ENCODE results near the gene PLEKHM2.
A peak's percentile ranks its signal among the peaks of the same experiment; 100 is the strongest.
"Not testable (repeated sequence)": the region's sequence is repeated elsewhere in the genome, so short reads cannot be mapped to it uniquely, and the experiment has no call there.

The PLEKHM2 gene

GRCh38 chr1:15676688-15677661, 7.1 kb upstream of the PLEKHM2 start:
- DNase-seq (ENCODE audit: low spot score), result no peak

- no peak for DNase-seq (ENCODE audit: low spot score)
Measured at GRCh38 chr1:15678578-15678977, 5.5 kb upstream of the PLEKHM2 start.

DNA sequence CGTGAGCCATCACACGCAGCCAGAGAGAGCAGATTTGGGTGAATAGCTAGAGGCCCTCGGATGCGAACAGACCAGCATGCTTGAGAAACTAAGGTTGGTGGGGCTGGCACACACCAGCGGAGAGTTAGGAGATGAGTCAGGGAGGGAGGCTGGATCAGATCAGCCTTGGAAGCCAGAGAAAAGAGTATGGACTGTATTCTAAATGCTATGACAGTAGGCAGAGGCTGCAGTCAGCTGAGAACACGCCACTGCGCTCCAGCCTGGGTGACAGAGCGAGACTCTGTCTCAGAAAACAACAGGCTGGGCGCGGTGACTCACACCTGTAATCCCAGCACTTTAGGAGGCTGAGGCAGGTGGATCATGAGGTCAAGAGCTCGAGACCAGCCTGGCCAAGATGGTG, 4.0 kb upstream of the PLEKHM2 start:
- no peak for DNase-seq (ENCODE audit: low spot score)

DNA sequence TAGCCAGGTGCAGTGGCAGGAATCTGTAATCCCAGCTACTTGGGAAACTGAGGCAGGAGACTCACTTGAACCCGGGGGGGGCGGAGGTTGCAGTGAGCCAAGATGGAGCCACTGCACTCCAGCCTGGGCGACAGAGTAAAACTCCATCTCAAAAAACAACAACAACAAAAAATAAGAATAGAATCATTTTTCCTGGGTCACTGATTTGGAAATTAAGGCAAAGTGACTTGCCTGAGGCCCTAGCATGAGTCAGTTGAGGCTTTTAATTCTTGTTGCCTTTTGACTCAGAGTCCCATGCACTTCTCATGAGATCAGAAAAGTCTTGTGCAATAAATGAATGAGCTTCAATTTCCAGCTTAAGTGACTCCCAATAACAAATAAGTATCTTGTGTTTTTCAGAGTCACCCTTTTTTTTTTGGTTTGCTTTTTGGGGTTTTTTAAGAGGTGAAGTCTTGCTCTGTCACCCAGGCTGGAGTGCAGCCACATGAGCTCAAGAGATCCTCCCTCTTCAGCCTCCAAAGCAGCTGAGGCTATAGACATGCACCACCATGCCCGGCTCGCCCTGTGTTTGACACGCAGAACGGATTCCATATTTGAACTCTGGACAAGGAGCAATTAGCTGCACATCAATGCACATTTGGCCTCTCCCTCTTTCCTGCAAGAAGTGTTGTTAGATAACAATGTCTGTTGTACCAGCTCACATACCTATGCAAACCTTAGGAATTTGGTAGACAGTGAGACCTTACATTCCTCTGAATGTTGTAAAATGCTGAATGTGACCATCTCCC, 3.4 kb upstream of the PLEKHM2 start:
- no peak for DNase-seq (ENCODE audit: low spot score)

DNA sequence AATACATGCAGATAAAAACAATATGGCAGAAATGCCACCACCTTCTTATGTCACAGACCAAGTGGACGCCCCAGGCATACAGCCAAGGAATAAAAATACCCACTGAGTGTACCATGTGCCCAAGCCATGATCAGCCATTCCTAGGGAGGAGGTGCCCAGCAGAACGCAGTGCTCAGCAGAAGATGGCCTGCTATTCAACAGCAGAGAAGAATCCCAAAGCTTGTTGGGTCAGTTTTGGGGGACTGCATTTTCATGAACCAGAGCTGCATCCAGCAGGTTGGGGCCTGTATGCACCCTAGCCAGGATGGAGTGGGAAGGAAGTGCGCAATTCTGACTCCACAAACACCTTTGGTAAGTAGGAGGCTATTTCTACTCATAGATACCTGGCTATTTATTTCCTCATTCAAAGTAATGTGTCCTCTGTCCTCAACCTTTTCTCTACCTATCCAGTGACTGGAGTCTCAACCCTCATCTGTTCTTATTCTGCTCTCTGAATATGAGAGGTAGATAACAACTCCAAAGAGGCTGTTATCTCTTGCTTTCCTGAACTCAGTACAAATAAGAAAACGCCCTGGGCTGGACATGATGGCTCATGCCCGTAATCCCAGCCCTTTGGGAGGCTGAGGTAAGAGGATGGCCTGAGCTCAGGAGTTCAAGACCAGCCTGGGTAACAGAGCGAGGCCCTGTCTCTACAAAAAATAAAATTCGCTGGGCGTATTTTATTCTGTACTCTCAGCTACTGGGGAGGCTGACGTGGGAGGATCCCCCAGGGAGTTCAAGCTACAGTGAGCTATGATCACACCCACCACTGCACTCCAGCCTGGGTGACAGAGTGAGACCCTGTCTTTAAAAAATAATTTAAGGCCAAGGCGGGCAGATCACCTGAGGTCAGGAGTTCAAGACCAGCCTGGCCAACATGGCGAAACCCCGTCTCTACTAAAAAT, 2.5 kb upstream of the PLEKHM2 start:
- no peak for DNase-seq (ENCODE audit: low spot score)

DNA sequence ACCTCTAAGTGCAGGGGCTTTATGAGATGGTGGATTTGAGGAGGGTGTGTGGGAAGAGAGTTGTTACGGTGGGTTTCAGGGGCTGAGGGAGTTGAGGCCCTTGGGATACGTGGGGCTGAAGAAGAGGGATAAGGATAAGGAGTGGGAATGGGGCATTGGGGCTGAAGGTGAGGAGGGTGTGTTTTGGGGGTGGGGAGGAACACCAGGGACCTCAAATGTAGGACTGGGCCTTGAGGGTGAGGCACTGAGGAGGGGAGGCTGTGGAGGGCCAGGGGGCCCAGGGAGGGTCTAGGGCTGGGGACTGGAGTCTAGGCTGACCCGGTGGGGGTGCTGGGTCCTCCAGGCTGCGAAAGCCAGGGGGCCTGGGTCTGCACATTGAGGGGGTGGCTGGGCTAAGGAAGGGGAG, 1.2 kb upstream of the PLEKHM2 start:
- no peak for DNase-seq (ENCODE audit: low spot score)

- DNase-seq (ENCODE audit: low spot score), result no peak
Measured at GRCh38 chr1:15683345-15684039, 628 bp upstream of the PLEKHM2 start.

DNA sequence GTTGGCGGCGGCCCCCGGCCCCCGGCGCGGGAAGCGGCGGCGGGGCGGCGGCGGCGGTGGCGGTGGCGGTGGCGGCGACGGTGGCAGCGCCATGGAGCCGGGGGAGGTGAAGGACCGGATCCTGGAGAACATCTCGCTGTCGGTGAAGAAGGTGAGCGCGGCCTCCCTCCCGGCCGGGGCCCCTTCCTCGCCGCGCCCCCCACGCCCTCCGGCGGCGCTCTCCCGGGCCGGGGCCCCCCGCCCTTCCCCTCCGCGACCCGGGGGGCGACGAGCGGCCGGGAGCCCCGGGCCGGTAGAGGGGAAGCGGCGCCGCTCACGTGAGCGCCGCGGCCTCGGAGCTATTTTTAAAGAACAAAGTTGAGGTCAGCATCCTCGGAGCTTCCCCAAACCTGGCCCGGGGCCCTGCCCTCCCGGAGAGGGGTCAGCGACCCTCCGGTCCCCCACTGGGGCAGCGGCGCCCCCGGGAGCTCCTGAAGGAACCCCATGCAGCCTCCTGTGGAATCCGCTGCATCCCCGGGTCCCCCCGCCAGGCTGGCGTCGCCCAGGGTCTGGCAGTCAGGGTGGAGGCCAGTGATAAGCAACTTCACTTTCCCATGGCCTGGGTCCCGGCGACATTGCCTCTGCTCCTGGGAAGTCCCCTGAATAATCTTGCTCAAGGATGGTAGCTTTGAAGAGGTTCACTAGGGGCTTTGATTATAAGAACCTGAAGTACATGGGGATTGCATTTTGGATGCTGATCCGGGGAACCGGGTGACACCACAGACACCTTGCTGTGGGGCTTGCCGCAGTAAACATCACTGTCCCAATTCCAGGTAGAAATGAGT, 560 bp downstream of the PLEKHM2 start:
- peak; percentile 17 for DNase-seq (ENCODE audit: low spot score)

DNA sequence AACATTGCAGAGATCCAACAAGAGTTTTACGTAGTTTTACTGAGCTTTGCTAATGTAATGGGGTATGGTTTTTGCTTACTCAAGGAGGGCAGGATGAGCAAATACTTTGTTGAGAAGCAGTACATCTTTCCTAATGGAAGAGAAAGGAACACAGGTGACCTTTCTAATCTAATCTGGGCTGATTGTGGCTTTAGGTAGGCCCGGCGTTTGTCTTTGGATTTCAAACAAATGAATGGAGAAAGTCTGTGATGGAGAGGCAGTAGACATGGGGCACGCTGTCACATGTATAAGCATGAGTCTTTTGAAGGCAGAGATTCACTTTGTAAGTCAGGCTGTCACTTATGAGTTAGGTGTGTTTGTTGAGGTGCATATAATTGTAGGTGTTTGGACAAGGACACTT, 1.7 kb downstream of the PLEKHM2 start:
- no peak for DNase-seq (ENCODE audit: low spot score)

GRCh38 chr1:15687446-15687845, 3.3 kb downstream of the PLEKHM2 start:
- DNase-seq (ENCODE audit: low spot score), result no peak

DNA sequence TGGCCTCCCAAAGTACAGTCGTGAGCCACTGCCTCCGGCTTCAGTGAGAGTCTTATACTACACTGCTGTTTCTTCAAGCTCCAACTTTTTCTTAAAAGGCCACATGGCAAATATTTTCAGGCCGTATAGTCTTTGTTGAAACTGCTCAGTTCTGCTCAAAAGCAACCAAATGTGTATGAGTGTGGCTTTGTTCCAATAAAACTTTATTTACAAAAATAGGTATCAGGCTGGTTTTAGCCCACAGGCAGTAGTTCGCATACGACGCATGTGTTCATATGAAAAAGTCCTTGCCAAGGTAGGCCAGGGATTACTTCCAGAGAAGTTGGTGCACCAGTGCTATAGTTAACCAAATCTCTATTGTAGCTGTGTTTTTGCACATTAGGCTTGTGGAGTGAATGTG, 6.2 kb downstream of the PLEKHM2 start:
- DNase-seq (ENCODE audit: low spot score), result no peak

GRCh38 chr1:15691434-15692032, 7.4 kb downstream of the PLEKHM2 start:
- no peak for DNase-seq (ENCODE audit: low spot score)

DNA sequence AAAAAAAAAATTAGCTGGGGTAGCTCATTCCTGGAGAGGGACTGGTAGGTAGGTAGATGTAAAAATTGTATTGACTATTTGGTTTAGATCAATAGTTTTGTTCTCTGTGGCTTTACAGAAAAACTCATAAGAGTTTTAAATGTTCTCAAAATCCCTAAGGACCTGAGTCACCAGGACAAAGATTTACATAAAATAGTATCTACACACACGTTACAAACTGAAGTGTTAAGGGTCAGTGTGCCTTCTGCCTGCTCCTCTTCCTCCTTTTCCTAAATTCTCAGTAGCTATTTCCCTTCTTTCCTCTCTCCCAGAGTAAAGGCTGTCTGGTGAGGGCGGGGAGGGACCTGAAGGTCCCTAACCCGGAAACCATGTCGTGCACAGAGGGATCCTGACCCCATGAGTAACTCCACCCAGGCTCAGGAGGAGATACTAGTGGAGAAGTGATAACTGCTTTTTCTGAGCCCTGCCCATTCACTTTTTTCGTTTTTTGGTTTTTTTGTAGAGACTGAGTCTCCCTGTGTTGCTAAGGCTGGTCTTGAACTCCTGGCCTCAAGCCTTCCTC, 8.1 kb downstream of the PLEKHM2 start:
- no peak for DNase-seq (ENCODE audit: low spot score)

DNA sequence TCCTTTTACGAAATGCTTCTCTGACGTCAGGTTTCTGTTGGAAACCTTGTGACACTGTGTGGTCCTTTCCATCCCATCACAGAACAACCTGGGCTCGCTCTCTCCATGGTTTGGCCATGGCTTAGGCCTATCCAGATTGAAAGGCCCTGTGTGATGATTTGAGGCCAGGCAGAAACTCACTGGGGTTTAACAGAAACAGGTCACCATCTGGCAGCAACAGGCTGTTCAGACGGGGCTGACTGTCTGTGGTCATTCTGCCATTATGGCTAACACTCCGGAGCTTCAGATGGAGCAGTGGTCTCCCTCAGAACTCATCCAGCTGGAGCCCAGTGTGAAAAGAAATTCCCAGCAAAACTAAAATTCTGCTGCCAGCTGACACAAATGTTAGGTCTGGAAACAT, 9.3 kb downstream of the PLEKHM2 start:
- no peak for DNase-seq (ENCODE audit: low spot score)

GRCh38 chr1:15696956-15697521, 12.9 kb downstream of the PLEKHM2 start:
- no peak for DNase-seq (ENCODE audit: low spot score)

DNA sequence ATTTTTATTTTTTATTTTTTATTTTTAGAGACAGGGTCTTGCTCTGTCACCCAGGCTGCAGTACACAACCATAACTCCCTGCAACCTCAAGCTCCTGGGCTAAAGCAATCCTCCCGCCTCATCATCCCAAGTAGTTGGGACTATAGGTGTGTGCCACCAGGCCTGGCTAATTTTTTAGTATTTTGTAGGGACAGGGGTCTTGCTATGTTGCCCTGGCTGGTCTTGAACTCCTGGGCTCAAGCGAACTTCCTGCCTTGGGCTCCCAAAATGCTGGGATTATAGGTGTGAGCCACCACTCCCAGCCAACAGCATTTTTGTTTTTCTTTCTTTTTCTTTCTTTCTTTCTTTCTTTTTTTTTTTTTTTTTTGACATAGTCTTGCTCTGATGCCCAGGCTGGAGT, 14.1 kb downstream of the PLEKHM2 start:
- no peak for DNase-seq (ENCODE audit: low spot score)

GRCh38 chr1:15699321-15699720, 15.2 kb downstream of the PLEKHM2 start:
- DNase-seq (ENCODE audit: low spot score), result not testable (repeated sequence)

DNA sequence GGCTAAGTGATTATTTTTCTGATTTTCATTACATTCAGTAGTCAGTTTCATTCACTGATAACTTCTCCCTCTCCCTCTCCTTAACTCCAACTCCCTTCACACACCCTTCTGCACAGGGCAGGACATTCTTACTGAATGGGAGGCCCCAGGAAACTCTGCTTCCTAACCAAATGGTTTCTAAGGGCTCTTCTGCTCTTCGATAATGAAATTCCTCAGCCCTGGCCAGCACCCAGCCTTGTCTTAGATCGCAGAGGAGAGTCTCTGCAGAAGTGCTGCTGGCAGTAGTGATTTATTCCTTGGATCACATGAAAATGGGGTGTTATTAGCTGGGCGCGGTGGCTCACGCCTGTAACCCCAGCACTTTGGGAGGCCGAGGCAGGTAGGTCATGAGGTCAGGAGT, 16.4 kb downstream of the PLEKHM2 start:
- DNase-seq (ENCODE audit: low spot score), result no peak

DNA sequence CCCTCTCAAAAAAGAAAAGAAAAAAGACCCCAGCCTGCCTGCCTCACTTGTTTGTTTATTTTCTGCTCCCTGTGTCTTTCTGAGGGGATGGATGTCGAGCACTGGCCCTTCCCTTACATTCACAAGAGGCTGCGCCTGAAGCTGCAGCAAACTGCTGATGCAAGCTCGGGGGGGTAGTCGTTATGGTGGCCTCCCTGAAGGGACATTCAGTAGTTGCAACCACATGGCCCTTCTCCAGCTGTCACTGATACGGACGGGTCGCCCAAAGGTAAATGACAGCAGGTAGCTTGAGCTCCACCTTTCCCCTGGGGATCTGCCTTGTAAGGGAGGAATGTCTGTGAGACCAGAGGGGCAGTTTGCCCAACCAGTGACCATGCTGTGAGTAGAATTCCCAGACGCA, 17.7 kb downstream of the PLEKHM2 start:
- DNase-seq (ENCODE audit: low spot score), result no peak

Measured in SK-N-DZ (cell line).